NT2/D1 (cell line): Measurements from ENCODE around the gene FRRS1L.

Experiments
- DNase-seq: peaks from one replicate; pipeline ENCODE4 v3.0.0-alpha.2; 2011; ENCODE audit warnings: low read depth, low spot score
- H3K27me3 ChIP-seq: 2 replicates; pipeline ENCODE4 v1.6.0; 2011; ENCODE audit warnings: mild to moderate bottlenecking; ENCODE audit not compliant: insufficient read length, insufficient read depth
- H3K36me3 ChIP-seq: 2 replicates; pipeline ENCODE4 v1.6.1; 2011; ENCODE audit warnings: mild to moderate bottlenecking, low read length, mixed read lengths; ENCODE audit not compliant: insufficient read depth, insufficient read length
- H3K4me1 ChIP-seq: 2 replicates; pipeline ENCODE4 v1.5.1; 2011; ENCODE audit not compliant: insufficient read depth, insufficient read length
- H3K4me3 ChIP-seq: 2 replicates; pipeline ENCODE4 v1.5.1; 2011; ENCODE audit warnings: low read depth; ENCODE audit not compliant: insufficient read length
- H3K9ac ChIP-seq: 2 replicates; pipeline ENCODE4 v1.6.0; 2011; ENCODE audit warnings: low read depth; ENCODE audit not compliant: insufficient read length
- H3K9me3 ChIP-seq: 2 replicates; pipeline ENCODE4 v1.5.1; 2011; ENCODE audit warnings: mild to moderate bottlenecking, low read length; ENCODE audit not compliant: insufficient read depth
- SUZ12 ChIP-seq: IDR thresholded peaks from 2 replicates; pipeline ENCODE4 v1.6.1; 2011; ENCODE audit not compliant: insufficient read length, insufficient read depth; ENCODE audit errors: extremely low read depth
- ZNF274 ChIP-seq: IDR thresholded peaks from 2 replicates; pipeline ENCODE4 v1.6.1; 2011; ENCODE audit warnings: mild to moderate bottlenecking, low read depth, low read length

The FRRS1L gene

GRCh38 chr9:109082091-109082620, 84.9 kb downstream of the FRRS1L start:
- H3K4me1 ChIP-seq = no peaks in the 10 kb centered on the region
- no peaks in the 10 kb centered on the region for H3K9me3 ChIP-seq
- H3K36me3 ChIP-seq = peaks cover 66% of the 10 kb centered on the region
- no peak overlapping the region for H3K4me3 ChIP-seq
- TF ChIP-seq ZNF274 = no peak
- TF ChIP-seq SUZ12 = no peak
- DNase-seq = no peak
- no peak overlapping the region for H3K9ac ChIP-seq
- no peaks in the 10 kb centered on the region for H3K27me3 ChIP-seq
